HFFc6 (cell line): ENCODE measurements around the gene PHRF1. TPM values are rescaled to one million over a fixed set of nuclear protein-coding genes. Genes with fewer than 3 reads are reported as not detected.

ENCODE experiments used
- DNase-seq: peaks from one replicate; pipeline ENCODE4 v3.0.0-alpha.2; 2018
- H3K27ac Mint-ChIP-seq: 2 replicates; pipeline ENCODE4 v1.8.0; 2020; ENCODE audit warnings: mild to moderate bottlenecking, mixed read lengths
- H3K27me3 Mint-ChIP-seq: 2 replicates; pipeline ENCODE4 v1.8.0; 2021; ENCODE audit warnings: mild to moderate bottlenecking, moderate library complexity, mixed read lengths; ENCODE audit not compliant: insufficient read depth
- H3K36me3 Mint-ChIP-seq: 2 replicates; pipeline ENCODE4 v1.8.0; 2021; ENCODE audit warnings: low read depth, mixed read lengths
- H3K4me1 Mint-ChIP-seq: 2 replicates; pipeline ENCODE4 v1.8.0; 2020; ENCODE audit warnings: low read depth, mixed read lengths
- H3K4me3 Mint-ChIP-seq: 2 replicates; pipeline ENCODE4 v1.8.0; 2020; ENCODE audit warnings: mild to moderate bottlenecking, moderate library complexity, mixed read lengths
- H3K9me3 Mint-ChIP-seq: 2 replicates; pipeline ENCODE4 v1.8.0; 2020; ENCODE audit warnings: mild to moderate bottlenecking, mixed read lengths
- CTCF ChIP-seq: fragments of 200-600 bp; sonication (generic); IDR thresholded peaks from 2 replicates; pipeline ENCODE4 v1.5.0; 2021; ENCODE audit warnings: antibody characterized with exemption, mild to moderate bottlenecking
- total RNA-seq, 6 experiments: library from RNA; stranded (reverse); fragmentation: NEBNext Ultra II Directional; extraction: Animal tissue kit (Norgen Biotek cat#: 25700); gene quantifications; 2 replicates in 1 of 6; 3 replicates in 5 of 6; pipeline ENCODE4 v1.2.3, GENCODE V29; 2021

The PHRF1 gene
- total RNA-seq, 6 experiments from 2014 or later = 23.8 to 27.5 (median 24.8) TPM

GRCh38 chr11:551131-551530 is 25.1 kb upstream of the PHRF1 start:
- Mint-ChIP-seq H3K9me3 (no peaks in the 10 kb centered on the region), H3K27me3 (peaks cover 2% of the 10 kb centered on the region), H3K4me3 (no peak overlapping the region), H3K36me3 (no peaks in the 10 kb centered on the region), H3K4me1 (no peaks in the 10 kb centered on the region), H3K27ac (no peak overlapping the region)
- no peak for TF ChIP-seq CTCF
- no peak for DNase-seq

- H3K27ac Mint-ChIP-seq = no peak overlapping the region
- DNase-seq = no peak
- H3K4me3 Mint-ChIP-seq = no peak overlapping the region
- H3K27me3 Mint-ChIP-seq = peaks cover 6% of the 10 kb centered on the region
- no peaks in the 10 kb centered on the region for H3K9me3 Mint-ChIP-seq
- H3K36me3 Mint-ChIP-seq = no peaks in the 10 kb centered on the region
- no peak for TF ChIP-seq CTCF
- no peaks in the 10 kb centered on the region for H3K4me1 Mint-ChIP-seq
These were observed 24.7 kb upstream of the PHRF1 start for GRCh38 chr11:551596-551995.

- Mint-ChIP-seq H3K27ac (no peak overlapping the region), H3K4me1 (no peaks in the 10 kb centered on the region), H3K36me3 (no peaks in the 10 kb centered on the region), H3K9me3 (no peaks in the 10 kb centered on the region), H3K4me3 (no peak overlapping the region), H3K27me3 (peaks cover 8% of the 10 kb centered on the region)
- DNase-seq = no peak
- TF ChIP-seq CTCF = no peak
These were observed 22.9 kb upstream of the PHRF1 start for GRCh38 chr11:553083-553987.

GRCh38 chr11:553988-554340 is 22.3 kb upstream of the PHRF1 start:
- H3K27ac Mint-ChIP-seq = no peak overlapping the region
- peaks cover 8% of the 10 kb centered on the region for H3K27me3 Mint-ChIP-seq
- no peak for DNase-seq
- TF ChIP-seq CTCF = no peak
- H3K4me3 Mint-ChIP-seq = no peak overlapping the region
- no peaks in the 10 kb centered on the region for H3K4me1 Mint-ChIP-seq
- no peaks in the 10 kb centered on the region for H3K9me3 Mint-ChIP-seq
- no peaks in the 10 kb centered on the region for H3K36me3 Mint-ChIP-seq

GRCh38 chr11:554428-555226 is 21.6 kb upstream of the PHRF1 start:
- no peaks in the 10 kb centered on the region for H3K36me3 Mint-ChIP-seq
- peak; percentile 76 for TF ChIP-seq CTCF
- DNase-seq = no peak
- no peak overlapping the region for H3K4me3 Mint-ChIP-seq
- no peaks in the 10 kb centered on the region for H3K4me1 Mint-ChIP-seq
- H3K27me3 Mint-ChIP-seq = peaks cover 10% of the 10 kb centered on the region
- no peaks in the 10 kb centered on the region for H3K9me3 Mint-ChIP-seq
- no peak overlapping the region for H3K27ac Mint-ChIP-seq
